GM18508 (cell line): ENCODE results near the gene INPP5A.

Source experiments
- ATAC-seq: cut with Tn5 transposase; IDR thresholded peaks from one replicate; pipeline ENCODE4 v1.9.1; 2021; ENCODE audit warnings: moderate number of reproducible peaks; ENCODE audit not compliant: insufficient read depth, unreplicated experiment

The INPP5A gene

DNA sequence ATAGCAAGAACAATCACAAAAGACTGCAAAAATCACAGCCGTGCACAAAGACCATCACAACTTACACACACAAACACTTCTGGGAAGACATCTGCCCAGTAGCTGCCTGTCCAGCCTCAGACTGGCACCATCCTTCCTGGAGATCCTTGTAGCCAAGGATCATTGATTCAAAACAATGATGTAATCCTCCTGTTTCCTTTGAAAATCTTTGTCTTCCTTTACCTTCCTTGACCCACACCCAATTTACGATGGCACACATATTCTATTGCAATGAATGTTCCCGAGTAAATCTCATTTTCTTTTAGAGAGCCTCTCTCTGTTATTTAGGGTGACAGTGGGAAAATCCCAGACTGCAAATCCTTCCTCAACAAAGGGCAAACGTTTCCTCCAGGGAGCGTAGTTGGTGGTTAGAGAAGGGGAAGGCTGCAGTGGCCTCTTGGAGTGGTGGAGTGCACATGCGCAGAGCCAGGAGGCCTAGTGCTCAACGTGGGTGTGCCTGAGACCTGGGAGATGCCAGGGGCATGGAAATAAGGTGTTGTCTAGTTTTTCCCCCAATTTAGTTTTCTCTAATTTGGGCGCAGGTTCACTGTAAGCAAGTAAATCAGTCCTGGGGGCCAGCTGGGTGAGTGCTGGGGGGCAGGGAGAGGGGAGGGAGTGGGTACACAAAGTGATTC lies 3.1 kb upstream of the INPP5A start:
- no peak for ATAC-seq

DNA sequence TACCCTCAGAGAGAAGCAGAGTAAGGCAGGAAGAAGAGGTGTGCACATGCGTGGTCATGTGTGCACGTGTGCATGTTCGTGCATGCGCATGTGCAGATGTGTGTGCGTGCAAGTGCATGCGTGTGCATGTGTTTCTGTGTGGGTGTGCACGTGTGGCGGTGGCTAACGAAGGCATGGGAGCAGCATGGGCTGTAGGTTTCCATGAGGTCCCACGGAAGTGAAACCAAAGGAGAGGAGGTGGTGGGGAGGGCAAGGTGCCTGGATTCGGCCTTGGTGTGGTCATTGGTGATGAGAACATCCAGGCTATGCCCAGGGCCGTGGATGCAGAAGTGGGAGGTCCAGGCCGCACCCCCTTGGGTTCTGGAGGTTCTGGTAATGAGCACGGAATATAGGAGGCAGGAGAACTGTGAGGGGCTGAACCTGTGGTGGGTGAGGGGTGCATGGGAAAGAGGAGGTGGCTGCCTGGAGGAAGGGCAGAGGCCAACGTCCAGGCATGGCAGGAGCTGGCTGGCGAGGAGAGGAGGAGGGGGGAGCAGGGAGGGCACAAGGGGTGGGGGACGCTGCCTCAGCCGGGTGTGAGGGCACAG lies 2.4 kb upstream of the INPP5A start:
- no peak for ATAC-seq

DNA sequence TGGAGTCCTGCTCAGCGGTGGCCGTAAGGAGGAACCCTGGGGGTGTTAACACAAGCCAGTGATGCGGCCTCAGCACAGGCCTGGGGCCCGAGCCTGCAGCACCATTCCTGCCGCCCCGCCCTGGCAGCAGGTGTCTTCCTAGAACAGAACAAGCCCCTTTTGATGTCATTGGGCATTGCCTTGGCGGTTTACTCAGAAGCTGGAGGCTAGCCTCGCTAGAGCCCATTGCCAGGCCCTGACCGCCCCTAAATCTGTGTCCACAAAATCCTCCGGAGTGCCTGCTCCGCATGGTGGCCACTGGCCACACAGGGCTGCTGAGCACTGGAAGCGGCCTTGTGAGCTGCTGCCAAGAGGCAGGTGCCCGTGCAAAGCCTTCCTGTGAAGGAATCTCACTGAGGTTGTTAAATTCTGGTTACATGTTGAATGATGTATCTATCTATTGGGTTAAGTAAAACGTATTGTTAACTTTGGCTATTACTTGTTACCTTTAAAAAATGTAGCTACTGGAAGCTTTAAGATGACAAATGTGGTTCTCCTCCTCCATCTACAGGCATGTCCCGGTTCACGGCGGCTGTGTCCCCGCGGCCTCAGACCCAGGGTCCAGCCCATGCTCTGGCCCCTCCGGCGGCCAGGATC lies 1.2 kb upstream of the INPP5A start:
- ATAC-seq = no peak

DNA sequence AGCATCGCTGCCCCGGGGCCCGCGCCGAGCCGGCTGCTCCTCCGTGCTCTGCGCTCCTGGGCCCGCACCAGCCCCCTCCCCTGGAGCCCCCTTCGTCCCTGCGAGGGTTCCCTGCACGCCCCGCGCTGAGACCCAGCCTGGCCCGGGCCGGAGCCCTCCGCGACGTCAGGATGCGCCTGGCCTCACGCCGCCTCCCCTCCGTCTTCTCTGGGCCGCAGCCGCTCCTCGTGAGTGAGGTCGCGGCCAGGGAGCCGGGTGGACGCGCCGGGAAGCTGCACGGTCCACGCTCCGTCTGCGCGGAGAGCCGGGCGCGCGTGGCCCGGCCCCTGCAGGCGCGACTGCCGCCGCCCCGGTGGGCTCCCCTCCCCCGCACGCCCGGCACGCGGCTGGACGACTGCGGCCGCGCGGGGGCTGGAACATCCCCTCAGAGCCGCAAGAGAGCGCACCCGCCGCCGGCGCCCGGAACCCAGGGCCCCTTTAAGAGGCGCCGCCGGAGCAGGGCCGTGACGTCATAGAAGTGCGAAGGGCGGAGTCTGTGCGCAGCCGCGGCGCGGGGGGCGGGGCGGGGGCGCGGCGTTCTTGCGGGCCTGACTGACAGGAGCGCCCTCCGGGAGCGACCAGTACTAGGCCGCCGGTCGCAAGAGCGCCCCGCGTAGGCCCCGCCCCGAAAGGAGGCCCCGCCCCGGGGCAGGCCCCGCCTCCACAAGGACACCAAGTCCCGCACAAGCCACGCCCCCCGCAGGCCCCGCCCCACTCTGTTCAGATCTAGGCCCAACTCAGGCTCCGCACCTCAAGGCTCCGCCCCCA lies 507 bp upstream of the INPP5A start:
- peak; percentile 69 for ATAC-seq

DNA sequence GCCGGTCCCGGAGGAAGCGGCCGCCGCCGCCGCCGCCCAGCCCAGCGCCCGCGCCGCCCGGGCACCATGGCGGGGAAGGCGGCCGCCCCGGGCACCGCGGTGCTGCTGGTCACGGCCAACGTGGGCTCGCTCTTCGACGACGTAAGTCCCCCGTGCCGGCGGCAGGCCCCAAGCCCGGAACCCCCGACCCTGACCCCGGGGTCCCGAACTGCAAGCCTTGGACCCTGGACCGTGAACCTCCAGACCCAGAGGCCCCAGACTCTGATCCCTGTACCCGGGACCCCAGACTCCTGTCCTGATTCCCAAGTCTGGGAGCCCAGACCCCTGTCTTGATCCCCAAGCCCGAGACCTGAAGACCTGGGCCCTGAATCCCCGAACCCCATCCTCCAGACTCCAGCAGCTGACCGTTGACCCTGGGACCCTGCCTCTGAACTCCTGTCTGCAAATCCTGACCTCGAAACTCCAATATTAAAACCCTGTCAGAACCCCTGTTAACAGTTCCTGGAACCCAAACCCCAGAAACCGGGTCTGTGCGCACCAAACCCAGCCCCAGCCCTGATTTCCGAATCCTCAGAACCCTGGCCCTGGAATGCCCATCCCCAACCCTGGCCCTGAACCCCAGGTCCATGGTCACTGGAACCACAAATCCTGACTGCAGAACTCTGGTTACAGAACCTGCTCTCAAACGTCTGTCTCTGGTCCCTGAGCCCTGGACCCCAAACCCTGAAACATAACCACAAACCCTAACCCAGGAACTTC lies 623 bp downstream of the INPP5A start:
- ATAC-seq = no peak

DNA sequence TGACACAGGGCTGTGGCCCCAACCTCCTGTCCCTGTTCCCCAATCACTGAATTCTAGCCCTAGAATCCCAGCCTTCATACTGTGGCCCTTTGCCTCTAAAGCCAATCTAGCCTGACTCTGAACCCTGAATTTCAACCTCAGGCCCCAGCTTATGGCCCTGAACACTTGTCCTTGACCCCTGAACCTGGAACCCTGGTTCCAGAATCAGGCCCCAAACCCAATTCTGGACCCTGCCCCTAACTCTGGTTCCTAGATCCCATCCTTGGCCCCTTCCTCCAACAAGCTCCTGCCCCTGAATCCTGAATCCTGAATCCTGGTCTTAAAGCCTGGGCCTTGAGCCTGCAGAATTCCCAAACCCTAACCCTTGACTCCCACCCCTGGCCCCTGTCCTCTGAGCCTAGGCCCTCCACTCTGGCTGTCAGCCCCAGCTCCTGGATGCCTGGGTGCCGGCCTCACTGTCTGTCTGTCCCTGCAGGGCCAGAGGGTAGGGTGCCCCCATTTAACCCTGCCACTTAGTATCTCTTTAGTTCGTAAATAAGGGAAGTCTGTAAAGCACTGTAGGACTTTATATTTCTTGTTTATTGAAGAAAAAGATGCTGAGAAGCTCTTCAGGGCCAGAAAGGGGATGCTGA lies 1.3 kb downstream of the INPP5A start:
- ATAC-seq = no peak

DNA sequence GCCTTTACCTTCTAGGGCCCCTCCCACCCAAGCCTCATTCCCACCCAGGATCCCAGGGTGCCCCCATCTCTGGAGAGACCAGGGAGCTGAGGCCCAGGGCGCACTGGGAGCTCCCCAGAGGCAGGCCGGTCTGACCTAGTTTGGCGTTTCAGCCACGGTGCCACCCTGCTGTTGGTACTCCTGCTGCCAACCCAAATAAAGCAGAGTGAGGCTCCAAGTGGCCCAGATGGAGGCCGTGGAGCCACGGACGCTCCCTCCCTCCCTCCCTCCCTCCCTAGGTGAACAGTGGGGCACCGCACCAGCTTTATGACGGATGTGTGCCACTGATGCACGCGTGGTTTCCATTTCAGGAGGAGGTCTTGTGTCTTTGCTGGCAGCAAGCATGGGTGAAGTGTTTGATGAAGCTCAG lies 1.8 kb downstream of the INPP5A start:
- ATAC-seq = no peak

DNA sequence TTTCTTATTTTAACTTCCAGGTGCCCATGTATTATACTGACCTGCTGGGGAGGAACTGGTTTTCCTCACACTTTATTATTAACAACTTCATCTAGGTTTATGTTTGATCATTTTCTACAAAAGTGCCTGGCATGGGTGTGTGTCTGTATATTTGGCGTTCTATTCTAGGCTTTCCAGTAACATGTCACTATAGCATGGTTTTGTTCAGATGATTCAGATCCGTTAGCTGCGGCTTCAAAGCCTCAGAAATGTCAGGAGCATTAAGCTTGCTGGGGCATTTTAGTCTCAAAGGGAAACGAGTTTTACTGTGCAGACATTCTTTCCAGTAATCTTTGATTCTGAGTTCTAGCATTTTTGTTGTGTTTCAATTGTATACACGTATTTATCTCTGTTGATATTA lies 2.3 kb downstream of the INPP5A start:
- ATAC-seq = no peak

DNA sequence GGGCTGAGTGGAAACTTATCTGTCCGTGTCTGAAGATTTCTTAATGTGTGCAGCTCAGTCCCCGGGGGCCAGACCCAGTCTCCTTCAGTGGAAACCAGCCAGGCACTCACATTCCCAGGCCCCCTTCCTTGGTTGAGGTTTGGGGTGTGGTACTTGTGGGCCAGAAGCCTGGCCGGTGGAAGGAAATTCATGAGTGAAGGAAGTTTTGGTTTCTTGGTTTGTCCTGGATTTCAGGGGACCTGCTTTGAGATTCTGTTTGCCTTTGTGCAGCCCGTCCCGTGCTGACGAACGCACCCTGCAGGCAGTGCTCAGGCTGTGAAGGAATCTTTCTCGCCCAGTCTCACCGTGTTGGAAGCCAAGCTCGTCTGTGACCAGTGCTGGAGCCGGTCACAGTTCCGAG lies 2.9 kb downstream of the INPP5A start:
- no peak for ATAC-seq

DNA sequence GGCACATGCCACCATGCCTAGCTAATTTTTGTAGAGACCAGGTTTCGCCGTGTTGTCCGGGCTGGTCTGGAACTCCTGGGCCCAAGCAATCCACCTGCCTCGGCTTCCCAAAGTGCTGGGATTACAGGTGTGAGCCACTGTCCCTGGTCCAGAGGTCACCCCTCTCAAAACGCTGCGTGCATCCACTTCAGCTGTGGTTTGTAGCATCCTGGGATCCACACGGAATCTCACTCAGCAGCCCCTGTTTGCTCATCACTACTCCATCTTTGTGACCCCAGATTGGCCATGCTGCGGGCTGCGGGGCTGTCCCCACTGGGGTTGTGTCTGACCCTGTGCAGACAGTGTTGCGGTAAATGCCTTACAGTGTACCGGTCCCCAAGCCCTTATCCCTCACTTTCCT lies 3.5 kb downstream of the INPP5A start:
- ATAC-seq = no peak

DNA sequence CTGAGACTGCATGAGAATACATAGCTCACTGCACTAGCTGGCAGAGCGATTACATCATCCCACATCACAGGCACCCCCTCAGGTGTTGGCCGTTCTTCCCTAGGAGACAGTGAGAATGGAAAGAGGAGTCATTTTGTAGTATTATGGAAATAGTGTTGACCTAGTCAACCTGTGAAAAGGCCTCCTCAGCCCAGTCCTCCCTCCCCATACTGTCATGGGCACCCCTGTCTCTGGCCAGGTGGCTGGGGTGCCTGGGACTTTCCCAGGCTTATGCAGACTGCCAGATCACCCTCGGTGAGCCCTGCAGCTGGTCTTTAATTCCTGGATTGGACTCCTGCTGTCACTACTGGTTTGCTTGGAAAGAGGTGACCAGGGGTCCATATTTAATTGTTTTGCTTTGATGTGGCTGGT lies 4.0 kb downstream of the INPP5A start:
- no peak for ATAC-seq

DNA sequence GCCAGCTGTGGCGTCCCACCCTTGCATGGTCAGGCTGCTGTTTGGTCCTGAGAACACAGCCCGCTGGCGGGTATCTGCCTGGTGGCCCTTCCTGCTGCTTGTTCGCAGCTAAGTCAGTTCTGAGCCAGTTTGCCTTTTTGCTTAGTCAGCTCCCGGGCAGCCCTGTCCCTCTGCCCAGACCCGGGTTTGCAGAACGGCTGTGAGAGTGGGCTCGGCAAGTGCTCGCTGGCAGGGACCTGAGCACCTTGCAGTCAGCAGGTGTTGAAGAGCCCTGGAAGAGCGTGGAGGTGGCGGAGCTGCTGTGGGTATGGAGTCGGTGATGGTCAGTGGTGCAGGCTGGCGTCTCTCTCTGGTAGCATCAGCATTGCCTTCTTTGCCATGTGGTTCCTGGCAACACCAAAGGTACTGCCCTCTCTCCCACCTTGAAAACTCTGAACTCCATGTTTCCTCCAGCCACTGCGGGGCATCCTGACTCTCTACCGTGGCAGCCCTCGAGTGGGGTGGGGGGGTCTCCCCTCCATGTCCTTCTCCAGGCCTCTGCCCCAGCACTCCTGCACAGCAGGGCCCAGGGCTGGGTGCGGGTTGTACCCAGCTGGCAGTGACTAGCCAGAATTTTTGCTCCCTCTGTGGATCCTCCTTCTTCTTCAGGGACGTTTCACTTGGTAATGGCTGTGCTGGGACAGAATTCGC lies 4.6 kb downstream of the INPP5A start:
- ATAC-seq = no peak

DNA sequence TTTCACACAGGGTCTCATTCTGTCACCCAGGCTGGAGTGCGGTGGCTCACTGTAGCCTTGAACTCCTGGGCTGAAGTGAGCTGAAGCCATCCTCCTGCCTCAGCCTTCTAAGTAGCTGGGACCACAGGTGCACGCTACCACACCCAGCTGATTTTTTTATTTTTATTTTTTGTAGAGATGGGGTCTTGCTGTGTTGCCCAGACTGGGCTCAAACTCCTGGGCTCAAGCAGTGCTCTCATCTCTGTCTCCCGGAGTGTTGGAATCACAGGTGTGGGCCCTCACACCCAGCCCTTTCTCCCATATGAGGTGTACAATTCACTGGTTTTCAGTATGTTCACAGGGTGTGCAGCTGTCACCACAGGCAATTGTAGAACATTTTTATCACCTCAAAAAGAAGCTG lies 5.2 kb downstream of the INPP5A start:
- no peak for ATAC-seq

DNA sequence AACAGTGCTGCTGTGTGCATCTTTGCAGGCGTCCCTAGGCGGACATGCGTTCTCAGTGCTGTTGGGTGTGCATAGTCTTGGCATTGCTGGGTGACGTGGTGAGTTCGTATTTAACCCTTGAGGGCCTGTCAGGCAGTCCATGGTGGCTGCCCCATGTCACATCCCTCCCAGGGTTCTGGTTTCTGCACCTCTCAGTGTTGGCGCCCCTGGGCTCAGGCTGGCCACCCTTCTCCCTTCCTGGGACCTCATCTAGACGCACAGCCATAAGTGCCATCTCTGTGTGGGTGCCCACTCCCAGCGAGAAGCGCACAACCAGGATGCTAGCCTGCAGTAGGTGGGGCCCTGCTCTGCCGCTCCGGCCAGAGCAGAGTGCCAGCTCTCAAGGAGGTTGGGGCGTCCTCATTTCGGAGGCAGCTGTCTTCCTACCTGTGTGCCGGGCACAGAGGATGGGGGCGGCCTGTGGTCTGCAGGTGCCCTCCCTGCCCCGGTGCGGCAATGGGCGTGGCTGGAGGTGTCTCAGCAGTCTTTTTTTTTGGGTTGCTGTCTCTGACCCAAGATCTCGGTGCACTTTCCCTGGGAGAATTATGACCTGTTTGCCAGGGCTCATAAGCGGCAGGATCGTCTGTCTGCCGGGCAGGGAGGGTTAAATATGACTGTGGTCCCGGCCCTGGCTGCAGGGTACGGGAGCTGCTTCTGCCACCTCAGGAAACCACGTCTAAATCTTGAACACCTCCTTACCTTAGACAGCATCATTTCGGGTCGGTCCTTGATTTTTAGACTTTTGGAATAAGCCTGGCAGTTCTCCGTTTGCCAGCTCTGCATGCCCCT lies 6.5 kb downstream of the INPP5A start:
- no peak for ATAC-seq

DNA sequence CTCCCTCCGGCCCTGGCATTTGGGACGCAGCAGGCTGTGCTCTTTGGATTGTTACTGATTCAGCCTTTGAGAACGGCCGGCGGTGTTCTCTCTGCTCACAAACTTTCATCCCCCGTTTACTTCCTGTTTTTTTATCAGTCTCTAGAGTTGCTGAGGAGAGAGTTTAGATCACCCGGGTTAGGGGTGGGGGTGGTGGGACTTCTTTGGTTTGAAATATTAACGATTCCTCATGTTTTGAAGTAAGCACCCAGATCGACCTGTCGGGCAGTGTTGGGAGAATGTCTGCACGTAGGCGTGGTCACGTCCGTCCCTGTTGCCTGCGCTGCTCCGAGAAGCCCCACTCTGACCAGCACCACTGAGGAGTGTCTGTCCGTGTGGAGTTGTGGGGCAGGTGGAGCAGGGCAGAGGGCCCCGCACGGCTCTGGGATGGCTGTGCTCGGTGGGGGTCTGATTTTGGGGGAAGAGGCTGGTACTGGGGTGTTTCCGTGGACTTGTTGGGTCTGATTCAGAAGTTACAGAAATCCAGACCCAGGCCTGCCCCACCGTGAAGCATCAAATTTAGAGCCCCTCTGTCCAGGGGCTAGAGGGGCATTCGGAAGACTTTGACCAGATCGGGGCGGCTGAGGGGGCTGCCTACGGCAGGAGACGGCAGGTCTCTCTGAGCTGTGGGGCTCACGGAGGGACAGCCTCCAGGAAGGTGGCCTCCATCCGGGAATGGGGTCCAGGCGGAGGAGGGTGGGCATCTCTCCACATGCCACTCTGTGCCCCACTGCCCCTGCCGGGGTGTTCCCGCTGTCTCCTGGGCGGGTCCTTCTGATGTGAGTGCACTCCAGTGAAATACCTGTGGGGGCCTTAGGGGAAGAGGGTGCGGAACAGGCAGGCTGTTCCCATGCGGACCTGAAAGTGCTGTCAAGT lies 7.4 kb downstream of the INPP5A start:
- no peak for ATAC-seq

DNA sequence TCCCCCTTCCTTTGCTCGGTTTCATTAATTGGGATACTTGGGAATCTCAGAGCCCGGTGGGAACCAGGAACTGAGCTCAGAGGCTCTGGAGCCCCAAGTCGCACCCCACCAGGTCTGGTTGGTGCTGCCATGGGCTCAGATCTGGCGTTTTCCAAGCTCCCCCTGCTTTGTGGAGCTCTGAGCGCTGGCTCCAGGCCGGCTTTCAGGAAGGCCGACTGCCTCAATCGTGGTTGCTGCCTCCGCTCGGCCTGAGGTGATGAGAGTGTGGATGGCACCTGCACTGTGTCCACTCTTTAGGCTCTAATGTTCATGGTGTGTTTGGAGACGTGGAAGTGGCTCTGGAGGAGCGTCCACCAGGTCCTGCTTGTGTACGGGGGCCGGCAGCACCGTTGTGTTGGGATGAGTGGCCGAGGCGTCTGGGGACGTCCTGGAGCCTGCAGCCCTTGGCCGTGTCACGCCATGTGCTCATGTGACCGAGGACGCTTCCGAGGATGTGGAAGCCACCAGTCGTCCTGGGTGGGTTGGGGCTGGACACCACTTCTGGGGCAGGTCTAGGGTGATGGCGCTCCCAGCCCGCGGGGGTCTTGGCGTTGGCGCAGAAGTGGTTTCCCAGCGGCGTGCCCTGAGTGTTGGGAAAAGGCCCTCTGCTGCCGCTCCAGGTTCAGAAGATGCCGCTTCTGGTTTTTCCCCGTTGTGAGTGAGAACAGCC lies 8.2 kb downstream of the INPP5A start:
- no peak for ATAC-seq
